H1 (cell line): ENCODE results near the gene SELENOV. TPM values are rescaled to one million over a fixed set of nuclear protein-coding genes. Genes with fewer than 3 reads are reported as not detected.

Experiments used
- CREB1 ChIP-seq: IDR thresholded peaks from 2 replicates; pipeline ENCODE4 v1.6.1; 2012; ENCODE audit warnings: inconsistent platforms
- SIX5 ChIP-seq: IDR thresholded peaks from 2 replicates; pipeline ENCODE4 v1.6.1; 2011; ENCODE audit warnings: mild to moderate bottlenecking, low read depth, low read length
- USF2 ChIP-seq: IDR thresholded peaks from 2 replicates; pipeline ENCODE4 v1.6.1; 2011; ENCODE audit warnings: low read length, improper control_type of control experiment
- polyA plus RNA-seq, 7 experiments: library from polyadenylated mRNA; depleted of rRNA in 3 of 7; stranded (reverse) in 5 of 7; unstranded in 2 of 7; fragments of >200 nt in 5 of 7; fragments of 200-250 nt in 2 of 7; gene quantifications; 1 replicate in 5 of 7; 2 replicates in 1 of 7; 4 replicates in 1 of 7; pipeline versions ENCODE4 v1.2.1 to v1.2.3, GENCODE V29; 2011 to 2013; ENCODE audit warnings: missing spikeins in 2 of 7, mixed read lengths in 2 of 7
- total RNA-seq: library from RNA; stranded (reverse); fragmentation: NEBNext Ultra II Directional; extraction: Animal tissue kit (Norgen Biotek cat#: 25700); gene quantifications from 2 replicates; pipeline ENCODE4 v1.2.1, GENCODE V29; 2021

The SELENOV gene
- total and polyA plus RNA-seq, 2 of the 8 experiments (the other 6 are each of a cell fraction or from before 2014, with no cell fraction given), result 8.4 to 10.7 TPM

- TF ChIP-seq USF2 (no peak), SIX5 (no peak), CREB1 (no peak)
Observed at GRCh38 chr19:39568604-39569003, 53.7 kb downstream of the SELENOV start (continued).

Other genes with a start within 250 kb of the SELENOV start
- gene IFNL2, start 246.7 kb upstream of the SELENOV start, total RNA-seq, result not detected in 2 replicates
- not detected in 2 replicates for gene IFNL2, start 246.7 kb upstream of the SELENOV start, polyA plus RNA-seq (2011; rRNA removed)
- not detected in 2 replicates for gene IFNL1, start 218.7 kb upstream of the SELENOV start, total RNA-seq
- not detected in 2 replicates for gene IFNL1, start 218.7 kb upstream of the SELENOV start, polyA plus RNA-seq (2011; rRNA removed)
- gene LRFN1, start 194.3 kb upstream of the SELENOV start, total RNA-seq, result 6.6 and 7.5 TPM in 2 replicates
- 2.4 and 6.1 TPM in 2 replicates for gene LRFN1, start 194.3 kb upstream of the SELENOV start, polyA plus RNA-seq (2011; rRNA removed)
- not detected in 2 replicates for gene GMFG, start 179.1 kb upstream of the SELENOV start, total RNA-seq
- gene GMFG, start 179.1 kb upstream of the SELENOV start, polyA plus RNA-seq (2011; rRNA removed), result 0.24 and 0.26 TPM in 2 replicates
- 158 and 161 TPM in 2 replicates for gene SAMD4B, start 172.7 kb upstream of the SELENOV start, total RNA-seq
- gene SAMD4B, start 172.7 kb upstream of the SELENOV start, polyA plus RNA-seq (2011; rRNA removed), result 137 and 189 TPM in 2 replicates
- 31.4 and 33.1 TPM in 2 replicates for gene PAF1, start 124.0 kb upstream of the SELENOV start, total RNA-seq
- gene PAF1, start 124.0 kb upstream of the SELENOV start, polyA plus RNA-seq (2011; rRNA removed), result 58.6 and 67.8 TPM in 2 replicates
- gene MED29, start 123.8 kb upstream of the SELENOV start, total RNA-seq, result 31.1 and 32.3 TPM in 2 replicates
- gene MED29, start 123.8 kb upstream of the SELENOV start, polyA plus RNA-seq (2011; rRNA removed), result 52.5 and 71.4 TPM in 2 replicates
- 10.9 and 12.2 TPM in 2 replicates for gene ZFP36, start 108.3 kb upstream of the SELENOV start, total RNA-seq
- gene ZFP36, start 108.3 kb upstream of the SELENOV start, polyA plus RNA-seq (2011; rRNA removed), result 4.0 and 7.3 TPM in 2 replicates
- 64.0 and 65.7 TPM in 2 replicates for gene PLEKHG2, start 102.5 kb upstream of the SELENOV start, total RNA-seq
- 16.9 and 21.8 TPM in 2 replicates for gene PLEKHG2, start 102.5 kb upstream of the SELENOV start, polyA plus RNA-seq (2011; rRNA removed)
- 2,433 and 2,482 TPM in 2 replicates for gene RPS16, start 79.2 kb upstream of the SELENOV start, total RNA-seq
- 7,810 and 9,546 TPM in 2 replicates for gene RPS16, start 79.2 kb upstream of the SELENOV start, polyA plus RNA-seq (2011; rRNA removed)
- 111 and 118 TPM in 2 replicates for gene SUPT5H, start 69.6 kb upstream of the SELENOV start, total RNA-seq
- 77.8 and 110 TPM in 2 replicates for gene SUPT5H, start 69.6 kb upstream of the SELENOV start, polyA plus RNA-seq (2011; rRNA removed)
- 153 and 155 TPM in 2 replicates for gene TIMM50, start 34.3 kb upstream of the SELENOV start, total RNA-seq
- gene TIMM50, start 34.3 kb upstream of the SELENOV start, polyA plus RNA-seq (2011; rRNA removed), result 187 and 217 TPM in 2 replicates
- gene DLL3, start 16.2 kb upstream of the SELENOV start, total RNA-seq, result 11.3 and 12.2 TPM in 2 replicates
- 13.8 and 16.6 TPM in 2 replicates for gene DLL3, start 16.2 kb upstream of the SELENOV start, polyA plus RNA-seq (2011; rRNA removed)
- gene EID2B, start 17.7 kb downstream of the SELENOV start, total RNA-seq, result 2.4 and 3.4 TPM in 2 replicates
- gene EID2B, start 17.7 kb downstream of the SELENOV start, polyA plus RNA-seq (2011; rRNA removed), result 2.1 and 11.3 TPM in 2 replicates
- gene EID2, start 25.0 kb downstream of the SELENOV start, total RNA-seq, result 29.6 and 29.9 TPM in 2 replicates
- 7.6 and 7.8 TPM in 2 replicates for gene EID2, start 25.0 kb downstream of the SELENOV start, polyA plus RNA-seq (2011; rRNA removed)
- not detected in 2 replicates for gene LGALS13, start 87.4 kb downstream of the SELENOV start, total RNA-seq
- gene LGALS13, start 87.4 kb downstream of the SELENOV start, polyA plus RNA-seq (2011; rRNA removed), result not detected in 2 replicates
- gene LGALS16, start 140.8 kb downstream of the SELENOV start, total RNA-seq, result not detected in 2 replicates
- not detected in 2 replicates for gene LGALS16, start 140.8 kb downstream of the SELENOV start, polyA plus RNA-seq (2011; rRNA removed)
- 0.50 and 1.1 TPM in 2 replicates for gene LGALS14, start 189.3 kb downstream of the SELENOV start, total RNA-seq
- gene LGALS14, start 189.3 kb downstream of the SELENOV start, polyA plus RNA-seq (2011; rRNA removed), result 0.22 and 0.77 TPM in 2 replicates
- 10.1 and 12.4 TPM in 2 replicates for gene CLC, start 222.9 kb downstream of the SELENOV start, total RNA-seq
- 4.0 and 6.4 TPM in 2 replicates for gene CLC, start 222.9 kb downstream of the SELENOV start, polyA plus RNA-seq (2011; rRNA removed)